Measurements from ENCODE around the gene UQCR10.

Gene UQCR10

GRCh38 chr22:29811377-29811776 lies 44.2 kb downstream of the UQCR10 start:
- no peak for TF ChIP-seq EZH2 (IDR thresholded peaks at IDR 0.05; ENCODE audit: borderline replicate concordance, low read depth, low read length, severe bottlenecking)
- no peak for TF ChIP-seq CTCF (IDR thresholded peaks at IDR 0.05; ENCODE audit: borderline replicate concordance, extremely low read depth, low read length, poor library complexity, severe bottlenecking)
- H3K36me3 ChIP-seq (ENCODE audit: insufficient read depth, low read length): peaks cover 87% of the 10 kb centered on the region
- H3K4me1 ChIP-seq (ENCODE audit: insufficient read depth, low read length): no peaks in the 10 kb centered on the region
- DNase-seq (no peak), ATAC-seq (ENCODE audit: insufficient read depth, low read depth) (no peak)
- no peaks in the 10 kb centered on the region for H3K9me3 ChIP-seq (ENCODE audit: insufficient read depth, low read length, severe bottlenecking)
- no peaks in the 10 kb centered on the region for H4K20me1 ChIP-seq (ENCODE audit: insufficient read depth, low read length)
- no peak overlapping the region for H3K9ac ChIP-seq (ENCODE audit: low read depth, low read length)
- no peak overlapping the region for H2AFZ ChIP-seq (ENCODE audit: low read depth, low read length)
- no peaks in the 10 kb centered on the region for H3K27me3 ChIP-seq (ENCODE audit: insufficient read depth, low read length, poor library complexity)
- no peaks in the 10 kb centered on the region for H3K79me2 ChIP-seq (ENCODE audit: insufficient read depth, low read length)
- no peak overlapping the region for H3K27ac ChIP-seq (ENCODE audit: low read length)
- H3K4me2 ChIP-seq (ENCODE audit: insufficient read depth, low read length): no peak overlapping the region
- H3K4me3 ChIP-seq (ENCODE audit: low read depth in 1 of 2, low read length in 2 of 2): no peak overlapping the region

- TF ChIP-seq EZH2 (IDR thresholded peaks at IDR 0.05; ENCODE audit: borderline replicate concordance, low read depth, low read length, severe bottlenecking) (no peak), CTCF (IDR thresholded peaks at IDR 0.05; ENCODE audit: borderline replicate concordance, extremely low read depth, low read length, poor library complexity, severe bottlenecking) (no peak)
- peaks cover 87% of the 10 kb centered on the region for H3K36me3 ChIP-seq (ENCODE audit: insufficient read depth, low read length)
- no peaks in the 10 kb centered on the region for H3K79me2 ChIP-seq (ENCODE audit: insufficient read depth, low read length)
- H3K9ac ChIP-seq (ENCODE audit: low read depth, low read length): no peak overlapping the region
- no peaks in the 10 kb centered on the region for H3K4me1 ChIP-seq (ENCODE audit: insufficient read depth, low read length)
- no peak for ATAC-seq (ENCODE audit: insufficient read depth, low read depth)
- no peak overlapping the region for H3K4me2 ChIP-seq (ENCODE audit: insufficient read depth, low read length)
- DNase-seq: no peak
- no peaks in the 10 kb centered on the region for H3K27me3 ChIP-seq (ENCODE audit: insufficient read depth, low read length, poor library complexity)
- H3K27ac ChIP-seq (ENCODE audit: low read length): no peak overlapping the region
- no peaks in the 10 kb centered on the region for H3K9me3 ChIP-seq (ENCODE audit: insufficient read depth, low read length, severe bottlenecking)
- no peak overlapping the region for H2AFZ ChIP-seq (ENCODE audit: low read depth, low read length)
- no peak overlapping the region for H3K4me3 ChIP-seq (ENCODE audit: low read depth in 1 of 2, low read length in 2 of 2)
- no peaks in the 10 kb centered on the region for H4K20me1 ChIP-seq (ENCODE audit: insufficient read depth, low read length)
Observed at GRCh38 chr22:29813126-29813525, 46.0 kb downstream of the UQCR10 start.

- no peaks in the 10 kb centered on the region for H3K9me3 ChIP-seq (ENCODE audit: insufficient read depth, low read length, severe bottlenecking)
- no peaks in the 10 kb centered on the region for H3K79me2 ChIP-seq (ENCODE audit: insufficient read depth, low read length)
- no peak overlapping the region for H3K9ac ChIP-seq (ENCODE audit: low read depth, low read length)
- no peaks in the 10 kb centered on the region for H4K20me1 ChIP-seq (ENCODE audit: insufficient read depth, low read length)
- no peak overlapping the region for H2AFZ ChIP-seq (ENCODE audit: low read depth, low read length)
- DNase-seq: no peak
- H3K36me3 ChIP-seq (ENCODE audit: insufficient read depth, low read length): peaks cover 86% of the 10 kb centered on the region
- no peak overlapping the region for H3K4me2 ChIP-seq (ENCODE audit: insufficient read depth, low read length)
- no peak for TF ChIP-seq EZH2 (IDR thresholded peaks at IDR 0.05; ENCODE audit: borderline replicate concordance, low read depth, low read length, severe bottlenecking)
- TF ChIP-seq CTCF (IDR thresholded peaks at IDR 0.05; ENCODE audit: borderline replicate concordance, extremely low read depth, low read length, poor library complexity, severe bottlenecking): no peak
- no peaks in the 10 kb centered on the region for H3K4me1 ChIP-seq (ENCODE audit: insufficient read depth, low read length)
- no peak for ATAC-seq (ENCODE audit: insufficient read depth, low read depth)
- H3K4me3 ChIP-seq (ENCODE audit: low read depth in 1 of 2, low read length in 2 of 2): no peak overlapping the region
- no peak overlapping the region for H3K27ac ChIP-seq (ENCODE audit: low read length)
- no peaks in the 10 kb centered on the region for H3K27me3 ChIP-seq (ENCODE audit: insufficient read depth, low read length, poor library complexity)
Observed at GRCh38 chr22:29813563-29813962, 46.4 kb downstream of the UQCR10 start.

GRCh38 chr22:29814003-29814402 lies 46.8 kb downstream of the UQCR10 start:
- Histone ChIP-seq H3K4me2 (ENCODE audit: insufficient read depth, low read length) (no peak overlapping the region), H4K20me1 (ENCODE audit: insufficient read depth, low read length) (no peaks in the 10 kb centered on the region), H3K27me3 (ENCODE audit: insufficient read depth, low read length, poor library complexity) (no peaks in the 10 kb centered on the region), H3K79me2 (ENCODE audit: insufficient read depth, low read length) (no peaks in the 10 kb centered on the region), H3K27ac (ENCODE audit: low read length) (no peak overlapping the region), H3K9ac (ENCODE audit: low read depth, low read length) (no peak overlapping the region), H3K4me1 (ENCODE audit: insufficient read depth, low read length) (no peaks in the 10 kb centered on the region), H2AFZ (ENCODE audit: low read depth, low read length) (no peak overlapping the region), H3K4me3 (ENCODE audit: low read depth in 1 of 2, low read length in 2 of 2) (no peak overlapping the region), H3K36me3 (ENCODE audit: insufficient read depth, low read length) (peaks cover 89% of the 10 kb centered on the region), H3K9me3 (ENCODE audit: insufficient read depth, low read length, severe bottlenecking) (no peaks in the 10 kb centered on the region)
- ATAC-seq (ENCODE audit: insufficient read depth, low read depth) (no peak), DNase-seq (no peak)
- TF ChIP-seq CTCF (IDR thresholded peaks at IDR 0.05; ENCODE audit: borderline replicate concordance, extremely low read depth, low read length, poor library complexity, severe bottlenecking): no peak
- TF ChIP-seq EZH2 (IDR thresholded peaks at IDR 0.05; ENCODE audit: borderline replicate concordance, low read depth, low read length, severe bottlenecking): no peak

Data from DND-41 (cell line).